ENCODE measurements around the gene KRTAP5-6.

The KRTAP5-6 gene

GRCh38 chr11:1727096-1727690 is 30.2 kb downstream of the KRTAP5-6 start:
- ATAC-seq (ENCODE audit: low read depth) (no peak), DNase-seq (ENCODE audit: low spot score) (no peak)
- no peaks in the 10 kb centered on the region for H3K4me1 ChIP-seq (ENCODE audit: insufficient read depth, poor library complexity, severe bottlenecking)
- H3K4me3 ChIP-seq (ENCODE audit: severe bottlenecking), result no peak overlapping the region
- H3K9me3 ChIP-seq (ENCODE audit: severe bottlenecking), result no peaks in the 10 kb centered on the region
- H3K27ac ChIP-seq (ENCODE audit: poor library complexity, severe bottlenecking), result no peak overlapping the region
- H3K36me3 ChIP-seq (ENCODE audit: low read depth), result no peaks in the 10 kb centered on the region
- no peak for TF ChIP-seq CTCF (IDR thresholded peaks at IDR 0.05; ENCODE audit: poor library complexity, severe bottlenecking)
- H3K27me3 ChIP-seq (ENCODE audit: insufficient read depth, poor library complexity, severe bottlenecking), result no peaks in the 10 kb centered on the region

GRCh38 chr11:1727861-1728260 is 30.9 kb downstream of the KRTAP5-6 start:
- Histone ChIP-seq H3K36me3 (ENCODE audit: low read depth) (no peaks in the 10 kb centered on the region), H3K4me3 (ENCODE audit: severe bottlenecking) (no peak overlapping the region), H3K4me1 (ENCODE audit: insufficient read depth, poor library complexity, severe bottlenecking) (no peaks in the 10 kb centered on the region), H3K27ac (ENCODE audit: poor library complexity, severe bottlenecking) (no peak overlapping the region), H3K27me3 (ENCODE audit: insufficient read depth, poor library complexity, severe bottlenecking) (no peaks in the 10 kb centered on the region), H3K9me3 (ENCODE audit: severe bottlenecking) (no peaks in the 10 kb centered on the region)
- no peak for DNase-seq (ENCODE audit: low spot score)
- no peak for ATAC-seq (ENCODE audit: low read depth)
- TF ChIP-seq CTCF (IDR thresholded peaks at IDR 0.05; ENCODE audit: poor library complexity, severe bottlenecking), result no peak

GRCh38 chr11:1728301-1728700 is 31.3 kb downstream of the KRTAP5-6 start:
- ATAC-seq (ENCODE audit: low read depth) (no peak), DNase-seq (ENCODE audit: low spot score) (no peak)
- no peaks in the 10 kb centered on the region for H3K36me3 ChIP-seq (ENCODE audit: low read depth)
- H3K4me1 ChIP-seq (ENCODE audit: insufficient read depth, poor library complexity, severe bottlenecking), result no peaks in the 10 kb centered on the region
- H3K4me3 ChIP-seq (ENCODE audit: severe bottlenecking), result no peak overlapping the region
- H3K27me3 ChIP-seq (ENCODE audit: insufficient read depth, poor library complexity, severe bottlenecking), result no peaks in the 10 kb centered on the region
- no peaks in the 10 kb centered on the region for H3K9me3 ChIP-seq (ENCODE audit: severe bottlenecking)
- no peak for TF ChIP-seq CTCF (IDR thresholded peaks at IDR 0.05; ENCODE audit: poor library complexity, severe bottlenecking)
- no peak overlapping the region for H3K27ac ChIP-seq (ENCODE audit: poor library complexity, severe bottlenecking)

GRCh38 chr11:1728931-1729691 is 32.1 kb downstream of the KRTAP5-6 start:
- no peak for TF ChIP-seq CTCF (IDR thresholded peaks at IDR 0.05; ENCODE audit: poor library complexity, severe bottlenecking)
- DNase-seq (ENCODE audit: low spot score), result no peak
- no peaks in the 10 kb centered on the region for H3K27me3 ChIP-seq (ENCODE audit: insufficient read depth, poor library complexity, severe bottlenecking)
- no peaks in the 10 kb centered on the region for H3K9me3 ChIP-seq (ENCODE audit: severe bottlenecking)
- no peaks in the 10 kb centered on the region for H3K36me3 ChIP-seq (ENCODE audit: low read depth)
- no peak overlapping the region for H3K27ac ChIP-seq (ENCODE audit: poor library complexity, severe bottlenecking)
- H3K4me3 ChIP-seq (ENCODE audit: severe bottlenecking), result no peak overlapping the region
- no peak for ATAC-seq (ENCODE audit: low read depth)
- H3K4me1 ChIP-seq (ENCODE audit: insufficient read depth, poor library complexity, severe bottlenecking), result no peaks in the 10 kb centered on the region

GRCh38 chr11:1729692-1730011 is 32.7 kb downstream of the KRTAP5-6 start:
- Histone ChIP-seq H3K27ac (ENCODE audit: poor library complexity, severe bottlenecking) (no peak overlapping the region), H3K4me1 (ENCODE audit: insufficient read depth, poor library complexity, severe bottlenecking) (no peaks in the 10 kb centered on the region), H3K36me3 (ENCODE audit: low read depth) (no peaks in the 10 kb centered on the region), H3K9me3 (ENCODE audit: severe bottlenecking) (no peaks in the 10 kb centered on the region), H3K27me3 (ENCODE audit: insufficient read depth, poor library complexity, severe bottlenecking) (no peaks in the 10 kb centered on the region), H3K4me3 (ENCODE audit: severe bottlenecking) (no peak overlapping the region)
- no peak for ATAC-seq (ENCODE audit: low read depth)
- DNase-seq (ENCODE audit: low spot score), result no peak
- no peak for TF ChIP-seq CTCF (IDR thresholded peaks at IDR 0.05; ENCODE audit: poor library complexity, severe bottlenecking)

All from RWPE2 (cell line).